Dedifferentiated amniotic fluid mesenchymal stem cell (primary cell): ENCODE data around the gene CHST10.
"Not testable (repeated sequence)": the region's sequence is repeated elsewhere in the genome, so short reads cannot be mapped to it uniquely, and the experiment has no call there.

Source experiments
- DNase-seq: peaks from one replicate; pipeline ENCODE4 v3.0.0-alpha.2; 2016; ENCODE audit errors: extremely low spot score

Gene CHST10, protein sequence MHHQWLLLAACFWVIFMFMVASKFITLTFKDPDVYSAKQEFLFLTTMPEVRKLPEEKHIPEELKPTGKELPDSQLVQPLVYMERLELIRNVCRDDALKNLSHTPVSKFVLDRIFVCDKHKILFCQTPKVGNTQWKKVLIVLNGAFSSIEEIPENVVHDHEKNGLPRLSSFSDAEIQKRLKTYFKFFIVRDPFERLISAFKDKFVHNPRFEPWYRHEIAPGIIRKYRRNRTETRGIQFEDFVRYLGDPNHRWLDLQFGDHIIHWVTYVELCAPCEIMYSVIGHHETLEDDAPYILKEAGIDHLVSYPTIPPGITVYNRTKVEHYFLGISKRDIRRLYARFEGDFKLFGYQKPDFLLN

DNA sequence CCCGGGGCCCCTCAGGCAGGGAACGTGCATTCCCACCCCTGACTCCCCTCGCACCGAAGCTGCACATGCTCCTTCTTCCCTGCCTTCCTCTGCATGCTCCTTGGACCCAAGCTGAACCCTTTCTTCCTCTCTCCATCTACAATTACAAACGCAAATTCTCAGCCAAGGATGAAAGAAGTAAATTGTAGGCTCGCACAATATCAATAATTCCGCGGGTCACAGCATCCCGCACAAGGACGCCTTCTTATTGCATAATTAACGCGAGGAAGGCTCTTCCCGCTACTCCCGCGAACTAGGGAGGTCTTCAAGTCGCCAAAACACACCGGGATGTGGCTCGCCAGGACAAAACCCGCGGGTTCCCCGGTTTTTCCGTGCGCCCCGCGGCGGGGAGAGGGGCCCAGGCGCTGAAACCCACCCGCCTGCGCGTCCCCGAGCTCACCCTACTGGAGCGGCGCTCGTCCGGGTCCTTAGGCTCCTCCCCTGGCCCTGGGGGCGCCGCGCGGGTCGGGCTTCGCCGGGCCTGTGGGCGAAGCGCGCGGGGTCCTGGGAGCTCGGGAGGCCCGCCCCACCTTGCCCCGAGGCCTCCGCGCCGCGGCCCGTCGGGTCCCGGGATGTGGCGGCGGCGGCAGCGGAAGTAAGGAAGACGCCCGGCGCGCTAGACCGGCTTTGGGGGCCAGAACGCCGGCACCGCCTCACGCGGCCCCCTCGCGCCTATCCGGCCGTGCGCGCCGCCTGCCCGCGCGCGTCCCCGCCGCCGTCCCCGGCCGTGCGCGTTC lies at the start of gene CHST10:
TSS of gene CHST10 (minus strand) at position 734 of the 776 bp plus-strand sequence. CDS start 10,993 bp downstream, outside the sequence.
- peak; percentile 25 for DNase-seq

DNA sequence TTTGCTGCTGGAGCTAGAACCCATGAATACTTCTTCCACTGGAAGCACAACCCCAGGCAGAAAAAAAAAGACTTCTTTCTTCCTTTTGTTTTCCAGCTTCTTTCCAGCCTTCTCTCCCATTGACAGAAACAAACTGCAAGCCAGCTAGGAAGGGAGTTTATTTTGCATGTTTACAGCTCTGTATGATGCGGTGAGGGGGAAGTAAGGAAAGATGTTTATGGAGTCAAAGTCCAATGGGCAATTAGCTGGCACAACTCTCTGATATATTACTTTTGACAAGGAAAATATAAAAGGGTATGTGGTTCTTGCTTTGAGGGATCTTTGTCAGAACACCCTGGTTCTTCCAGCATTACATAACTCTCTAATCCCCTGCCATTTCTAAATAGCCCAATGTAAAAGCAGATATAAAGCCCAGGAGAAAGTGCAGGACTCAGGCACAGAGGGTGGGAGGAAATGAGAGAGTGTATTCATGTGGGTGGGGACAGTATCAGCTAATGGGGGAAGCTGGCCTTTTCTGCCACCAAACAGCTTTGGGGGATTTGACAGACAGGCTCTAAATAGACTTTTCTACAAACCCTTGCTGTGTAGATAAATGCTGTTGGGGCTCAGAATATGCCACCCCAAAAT lies 43.5 kb upstream of the CHST10 start:
- no peak for DNase-seq

DNA sequence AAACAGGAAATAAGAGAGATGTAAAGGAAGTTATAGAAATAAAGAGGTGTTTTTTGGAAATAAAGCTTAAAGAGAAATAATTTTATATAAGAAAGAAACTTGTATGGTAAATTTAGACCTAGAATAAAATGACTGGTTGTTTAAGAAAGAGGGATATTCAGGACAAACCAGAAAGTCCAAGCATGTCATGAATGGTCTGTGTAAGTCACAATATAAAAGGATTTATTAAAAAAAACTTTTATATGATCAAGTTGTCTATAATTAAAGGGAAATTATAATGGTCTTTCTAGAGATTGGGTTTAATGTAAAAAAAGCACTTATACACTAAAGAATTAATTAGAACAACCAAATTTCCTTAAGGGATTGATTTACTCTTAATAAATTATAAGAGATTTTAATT lies 38.9 kb upstream of the CHST10 start:
- DNase-seq = not testable (repeated sequence)

DNA sequence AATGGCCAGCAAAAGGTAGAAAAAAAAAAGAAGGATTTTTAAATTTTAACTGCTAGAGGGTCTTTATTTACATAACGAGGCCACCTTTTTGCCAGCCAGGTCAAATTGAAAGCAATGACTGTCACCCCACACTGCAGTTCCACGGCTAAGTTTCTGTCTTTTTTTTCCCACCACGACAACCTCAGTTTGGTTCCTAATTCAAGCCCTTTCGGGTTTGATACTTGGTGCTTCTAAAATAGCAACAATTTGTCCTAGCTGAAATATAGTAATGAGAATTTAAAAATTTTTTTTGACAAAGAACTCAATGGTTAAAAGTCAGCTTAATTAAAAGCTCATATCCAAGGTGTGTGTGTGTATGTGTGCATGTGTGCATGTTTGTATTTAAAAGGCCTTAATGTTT lies 36.4 kb upstream of the CHST10 start:
- DNase-seq = no peak

DNA sequence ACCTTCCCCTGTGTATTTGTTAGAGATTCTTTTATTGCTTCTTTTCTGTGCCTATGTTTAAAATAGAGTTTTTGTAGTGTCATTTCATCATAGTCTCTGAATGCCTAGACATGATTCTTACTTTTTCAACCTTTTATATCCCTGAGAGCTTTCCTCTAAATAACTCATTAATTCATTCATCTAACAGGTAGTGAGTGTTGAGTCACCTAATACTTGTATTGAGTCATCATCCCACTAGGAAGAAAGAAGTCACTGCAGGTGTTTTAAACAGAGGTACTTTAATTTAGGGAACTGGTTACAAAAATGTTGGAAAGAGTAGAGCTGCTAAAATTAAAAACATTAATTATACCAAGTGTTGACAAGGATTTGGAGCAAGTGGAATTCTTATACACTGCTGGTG lies 34.3 kb upstream of the CHST10 start:
- DNase-seq = no peak

DNA sequence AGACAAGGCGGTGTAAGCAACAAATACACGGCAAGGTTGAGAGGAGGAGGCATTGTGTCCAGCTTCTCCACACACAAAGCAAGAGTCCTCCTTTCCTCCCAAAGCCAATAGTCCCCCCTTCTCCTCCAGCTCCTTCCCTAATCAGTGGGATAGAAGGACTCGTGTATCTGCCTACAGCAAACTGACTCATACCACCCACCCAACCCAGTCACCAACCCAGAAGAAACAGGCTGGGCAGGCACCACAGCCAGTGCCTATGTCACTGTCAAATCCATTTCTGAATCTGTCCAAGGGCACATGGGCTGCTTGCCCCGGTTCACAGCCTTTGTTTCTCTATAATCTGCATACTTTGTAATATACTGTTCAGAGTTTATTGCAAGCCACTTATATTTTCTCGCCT lies 33.6 kb upstream of the CHST10 start:
- no peak for DNase-seq

DNA sequence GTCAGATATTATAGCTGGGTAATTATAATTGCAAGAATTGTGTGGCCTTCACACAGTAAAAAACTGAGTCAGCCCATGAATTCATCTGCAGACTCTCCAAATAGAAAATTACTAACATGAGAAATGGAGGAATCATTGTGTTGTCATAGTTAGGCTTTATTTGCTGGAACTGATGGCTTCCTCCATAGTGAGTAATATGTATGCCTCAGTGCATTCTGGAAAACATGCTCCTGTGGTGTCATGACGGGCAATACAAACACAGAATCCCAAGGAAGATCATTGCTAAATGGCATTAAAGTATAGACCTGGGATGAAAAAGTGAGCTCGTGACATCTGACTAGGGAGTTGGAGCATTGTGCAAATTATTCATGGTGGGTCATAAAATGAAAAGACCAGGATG lies 29.2 kb upstream of the CHST10 start:
- no peak for DNase-seq

DNA sequence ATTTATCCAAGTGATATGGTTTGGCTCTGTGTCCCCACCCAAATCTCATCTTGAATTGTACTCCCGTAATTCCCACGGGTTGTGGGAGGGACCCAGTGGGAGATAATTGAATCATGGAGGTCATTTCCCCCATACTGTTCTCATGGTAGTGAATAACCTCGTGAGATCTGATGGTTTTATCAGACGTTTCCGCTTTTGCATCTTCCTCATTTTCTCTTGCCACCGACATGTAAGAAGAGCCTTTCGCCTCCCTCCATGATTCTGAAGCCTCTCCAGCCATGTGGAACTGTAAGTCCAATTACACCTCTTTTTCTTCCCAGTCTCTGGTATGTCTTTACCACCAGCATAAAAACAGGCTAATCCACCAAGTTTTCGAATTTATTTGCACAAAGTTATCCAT lies 20.3 kb upstream of the CHST10 start:
- DNase-seq = no peak

DNA sequence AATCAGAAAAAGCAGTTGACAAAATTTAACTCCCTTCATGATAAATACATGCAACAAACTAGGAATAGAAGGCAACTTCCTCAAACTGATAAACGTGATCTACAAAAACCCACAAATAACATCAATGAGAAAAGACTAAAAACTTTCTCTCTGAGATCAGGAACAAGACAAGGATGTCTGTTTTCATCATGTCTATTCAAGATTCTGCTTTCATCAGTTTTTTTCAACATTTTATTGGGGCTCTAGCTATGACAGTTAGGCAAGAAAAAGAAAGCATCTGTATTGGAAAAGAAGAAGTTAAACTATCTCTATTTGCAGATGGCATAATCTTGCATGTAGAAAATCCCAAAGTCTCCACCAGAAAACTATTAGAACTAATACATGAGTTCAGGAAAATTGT lies 12.3 kb upstream of the CHST10 start:
- no peak for DNase-seq

DNA sequence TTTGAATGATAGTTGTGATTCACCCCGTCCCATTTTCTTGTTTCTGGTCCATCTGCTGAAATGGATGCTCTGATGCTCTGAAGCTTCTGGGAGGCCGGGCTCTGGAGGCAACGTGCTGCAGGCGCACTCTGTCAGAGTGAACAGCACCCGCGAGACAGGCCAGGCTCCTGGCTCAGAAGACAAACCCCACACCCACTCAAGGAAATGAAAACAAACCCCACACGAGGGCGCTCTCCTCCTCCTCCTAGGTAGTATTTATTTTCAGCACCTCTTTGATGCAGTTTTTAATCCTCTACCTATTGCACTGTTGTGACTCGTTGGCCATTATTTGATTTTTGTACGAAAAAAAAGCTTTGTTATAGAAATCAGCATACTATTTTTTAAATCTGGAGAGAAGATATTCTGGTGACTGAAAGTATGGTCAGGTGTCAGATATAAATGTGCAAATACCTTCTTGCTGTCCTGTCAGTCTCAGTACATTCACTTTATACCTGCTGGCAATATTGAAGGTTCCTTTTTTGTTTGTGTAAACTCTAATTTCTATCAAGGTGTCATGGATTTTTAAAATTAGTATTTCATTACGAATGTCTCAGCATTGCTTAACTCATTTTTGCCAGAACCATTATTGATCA lies 10.3 kb upstream of the CHST10 start:
- DNase-seq = no peak

DNA sequence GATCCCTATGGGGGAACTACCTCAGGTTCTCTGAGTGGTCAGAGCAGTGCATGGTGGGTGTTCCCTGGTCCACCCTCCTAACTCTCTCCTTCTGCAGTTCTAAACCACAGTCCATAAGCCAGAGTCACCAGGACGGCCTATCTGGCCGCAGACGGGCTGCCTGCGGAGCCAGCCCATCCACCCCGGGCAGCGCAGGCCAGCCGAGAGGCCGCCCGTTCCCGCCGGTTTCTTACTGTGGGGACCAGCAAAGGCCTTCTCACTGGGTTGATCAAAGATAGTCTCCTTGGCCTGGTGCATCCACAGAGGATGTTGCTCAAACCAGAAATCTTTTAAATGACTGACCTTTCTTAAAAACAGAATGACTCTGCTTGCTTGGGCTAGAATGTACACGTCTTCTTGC lies 9.6 kb upstream of the CHST10 start:
- no peak for DNase-seq

DNA sequence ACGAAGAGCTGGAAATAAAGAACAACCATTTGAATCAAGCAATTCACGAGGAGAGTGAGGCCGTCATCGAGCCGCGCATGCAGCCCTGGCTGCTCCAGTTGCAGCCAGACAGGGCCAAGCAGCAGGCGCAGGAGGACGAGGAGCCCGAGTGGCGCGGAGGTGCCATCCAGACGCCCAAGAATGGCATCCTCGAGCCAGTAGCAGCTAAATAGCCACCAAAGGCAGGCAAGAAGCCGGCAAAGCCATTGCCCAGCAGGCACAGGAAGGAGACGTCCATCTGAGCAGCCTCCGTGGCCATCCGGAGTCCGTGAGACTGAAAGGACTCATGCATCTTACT lies 8.9 kb upstream of the CHST10 start:
- DNase-seq = no peak

DNA sequence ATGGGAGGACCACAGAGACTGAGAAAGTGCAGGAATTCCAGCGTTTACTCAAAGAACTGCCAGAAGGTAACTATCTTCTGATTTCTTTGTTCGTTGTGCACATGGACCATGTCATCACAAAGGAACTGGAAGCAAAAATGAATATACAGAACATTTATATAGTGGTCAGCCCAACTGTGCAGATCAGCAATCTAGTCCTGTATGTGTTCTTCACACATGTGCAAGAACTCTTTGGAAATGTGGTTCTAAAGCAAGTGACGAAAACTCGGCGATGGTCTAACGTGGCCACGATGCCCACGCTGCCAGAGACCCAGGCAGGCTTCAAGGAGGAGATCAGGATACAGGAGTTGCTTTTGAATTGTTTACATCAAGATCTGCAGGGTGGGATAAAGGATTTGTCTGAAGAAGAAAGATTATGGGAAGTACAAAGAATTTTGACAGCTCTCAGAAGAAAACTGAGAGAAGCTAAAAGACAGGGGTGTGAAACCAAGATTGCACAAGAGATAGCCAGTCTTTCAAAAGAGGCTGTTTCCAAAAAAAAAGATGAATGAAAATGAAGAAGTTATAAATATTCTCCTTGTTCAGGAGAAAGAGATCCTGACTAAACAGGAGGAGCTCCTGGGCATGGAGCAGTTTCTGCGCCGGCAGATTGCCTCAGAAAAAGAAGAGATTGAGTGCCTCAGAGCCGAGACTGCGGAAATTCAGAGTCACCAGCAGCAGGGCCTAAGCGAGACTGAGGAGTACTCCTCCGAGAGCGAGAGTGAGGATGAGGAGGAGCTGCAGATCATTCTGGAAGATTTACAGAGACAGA lies 8.3 kb upstream of the CHST10 start:
- DNase-seq = no peak

DNA sequence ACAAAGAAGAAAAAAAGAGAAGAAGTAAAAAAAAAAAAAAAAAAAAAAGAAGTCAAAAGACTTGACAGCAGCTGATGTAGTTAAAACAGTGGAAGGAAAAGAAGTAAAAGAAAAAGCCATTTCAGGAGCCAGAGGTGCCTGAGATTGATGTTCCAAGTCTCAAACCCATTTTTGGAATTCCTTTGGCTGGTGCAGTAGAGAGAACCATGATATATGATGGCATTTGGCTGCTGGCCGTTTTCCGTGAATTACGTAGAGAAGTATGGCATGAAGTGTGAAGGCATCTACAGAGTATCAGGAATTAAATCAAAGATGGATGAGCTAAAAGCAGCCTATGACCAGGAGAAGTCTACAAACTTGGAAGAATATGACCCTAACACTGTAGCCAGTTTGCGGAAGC lies 7.6 kb upstream of the CHST10 start:
- DNase-seq = no peak

DNA sequence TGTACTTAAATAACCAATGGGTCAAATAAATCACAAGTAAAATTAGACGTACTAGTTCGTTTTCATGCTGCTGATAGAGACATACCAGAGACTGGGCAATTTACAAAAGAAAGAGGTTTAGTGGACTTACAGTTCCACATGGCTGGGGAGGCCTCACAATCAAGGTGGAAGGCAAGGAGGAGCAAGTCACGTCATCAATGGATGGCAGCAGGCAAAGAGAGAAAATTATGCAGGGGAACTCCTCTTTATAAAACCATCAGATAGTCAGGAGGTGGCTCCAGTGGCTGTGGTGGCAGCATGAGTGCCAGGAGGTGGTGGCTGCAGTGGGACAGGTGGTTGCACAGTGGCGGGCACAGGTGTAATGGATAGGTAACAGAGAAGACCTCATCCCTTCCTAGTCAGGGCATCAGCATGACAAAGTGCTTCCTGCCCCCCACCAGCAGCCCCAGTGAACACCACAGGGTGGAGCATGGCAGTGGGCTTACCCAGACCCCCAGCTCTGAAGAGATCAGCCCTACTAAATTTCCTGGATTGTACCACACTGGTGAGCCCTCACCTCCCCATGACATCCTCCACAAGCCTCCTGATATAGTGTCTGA lies 6.9 kb upstream of the CHST10 start:
- DNase-seq = no peak

DNA sequence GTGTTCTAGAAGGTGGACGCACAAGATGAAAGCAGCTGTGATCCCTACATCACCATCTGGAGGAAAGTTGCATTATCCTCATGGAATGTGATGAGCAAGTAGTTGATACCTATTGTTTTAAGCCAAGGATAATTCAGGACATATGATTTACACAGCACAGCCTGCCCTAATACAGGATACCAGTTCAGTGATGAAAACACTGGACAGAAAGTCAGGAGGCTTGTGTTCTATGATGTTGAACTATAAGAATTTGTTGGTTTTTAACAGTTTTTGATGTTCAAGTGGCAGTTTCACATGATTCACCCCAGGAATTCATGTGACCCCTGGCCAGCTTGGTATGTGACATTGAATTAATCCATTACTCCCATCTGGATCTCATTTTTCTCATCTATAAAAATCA lies 6.2 kb upstream of the CHST10 start:
- no peak for DNase-seq

DNA sequence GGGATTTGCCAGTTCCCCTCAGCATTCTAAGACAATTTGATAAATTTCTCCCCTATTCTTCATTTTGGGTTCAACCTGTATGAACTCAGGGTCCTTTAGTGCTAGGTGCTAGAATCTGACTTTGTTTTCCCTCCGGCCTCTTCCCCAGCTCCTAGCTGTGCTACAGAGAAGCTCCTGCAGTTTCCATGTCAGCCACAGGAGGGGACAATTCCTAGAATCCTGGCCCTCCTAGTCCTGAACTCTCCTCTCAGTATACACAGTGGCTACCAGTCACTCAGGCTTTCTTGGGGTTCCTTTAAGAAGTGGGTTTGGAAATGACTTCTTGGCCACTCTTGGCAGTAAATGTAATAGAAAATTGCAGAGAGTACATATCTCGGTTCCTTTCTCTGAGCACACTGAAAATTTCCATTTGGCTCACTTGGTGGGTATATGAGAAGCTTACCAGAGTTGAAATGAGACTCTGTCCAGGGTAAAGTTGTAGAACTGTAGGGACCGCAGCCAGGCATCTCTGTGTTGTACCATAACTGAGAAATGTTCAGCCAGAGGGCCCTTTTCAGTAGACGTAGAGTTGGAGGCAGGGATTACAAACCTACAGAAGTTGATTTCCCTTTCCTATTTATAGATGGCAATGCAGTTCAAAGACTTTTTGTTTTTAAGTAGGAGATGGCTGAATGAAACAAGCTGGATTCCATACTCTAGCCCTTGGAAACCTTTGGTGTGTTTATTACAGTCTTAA lies 5.0 kb upstream of the CHST10 start:
- DNase-seq = no peak

DNA sequence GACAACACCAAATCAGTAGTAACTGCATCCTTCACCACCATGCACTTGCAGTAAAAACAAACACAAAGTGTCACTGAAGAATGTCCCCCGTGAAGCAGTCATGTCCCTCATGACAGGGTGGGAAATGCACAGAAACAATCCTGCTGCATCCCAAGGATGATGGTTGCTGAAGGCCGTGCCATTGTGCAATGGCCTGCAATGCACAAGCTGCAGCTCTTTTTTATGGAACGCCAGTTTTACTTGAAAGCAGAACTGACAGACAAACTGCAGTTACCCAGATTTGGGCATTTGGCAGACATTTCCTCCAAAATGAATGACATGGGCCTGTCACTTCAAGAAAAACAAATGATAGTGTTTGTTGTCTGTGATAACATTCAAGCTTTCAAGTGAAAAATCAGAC lies 2.4 kb upstream of the CHST10 start:
- no peak for DNase-seq

DNA sequence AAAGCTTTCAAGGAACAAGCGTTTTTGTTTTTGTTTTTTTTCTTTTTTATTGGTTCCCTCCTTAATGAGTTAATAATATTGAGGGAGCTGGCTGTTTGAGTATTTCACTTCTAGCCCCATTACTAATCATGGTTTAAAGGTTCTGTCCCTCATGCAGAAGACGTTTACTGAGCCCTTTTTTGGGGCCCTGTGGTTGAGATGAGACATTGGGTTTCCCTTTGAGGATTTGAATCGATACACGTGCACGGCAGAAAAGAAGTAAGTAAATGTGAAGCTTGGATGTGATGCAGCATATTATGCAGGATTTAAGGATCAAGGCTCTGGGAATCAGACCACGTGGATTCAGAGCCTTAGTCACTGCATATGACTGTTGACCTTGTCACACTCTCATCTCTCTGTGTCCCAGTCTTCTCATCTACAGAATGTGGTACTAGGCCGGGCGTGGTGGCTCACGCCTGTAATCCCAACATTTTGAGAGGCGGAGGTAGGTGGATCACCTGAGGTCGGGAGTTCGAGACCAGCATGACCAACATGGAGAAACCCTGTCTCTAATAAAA lies 1.0 kb upstream of the CHST10 start:
- no peak for DNase-seq

DNA sequence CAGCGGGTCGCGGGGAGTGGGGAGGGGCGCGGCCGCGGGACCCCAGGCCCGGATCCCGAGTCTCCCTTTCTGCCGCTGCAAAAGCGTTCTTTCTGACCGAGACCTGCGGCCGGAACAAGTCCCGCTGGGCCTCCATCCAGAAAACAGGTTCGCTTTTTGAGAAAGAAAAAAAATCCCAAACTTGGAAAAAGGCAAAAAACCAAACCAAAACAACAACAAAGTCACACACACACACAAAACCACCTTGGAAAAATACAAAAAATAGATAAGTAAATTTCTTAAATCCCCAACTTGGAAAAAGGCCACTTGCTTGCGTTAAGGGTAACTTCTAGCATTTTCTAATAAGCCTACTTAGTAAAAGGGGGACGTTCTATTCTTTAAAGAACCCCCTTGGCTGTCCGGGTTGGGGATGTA lies 250 bp upstream of the CHST10 start:
- peak; percentile 34 for DNase-seq
